Stimulated activated CD4-positive, alpha-beta T cell treated with anti-CD3 and anti-CD28 coated beads, Interleukin-2, amount 100 ng/mL, for 48 hours (primary cell): ENCODE measurements around the gene LY6G5C.

Source experiments
- DNase-seq, 2 donors: peaks; one replicate each; pipeline ENCODE4 v3.0.0-alpha.2; 2020

LY6G5C gene

DNA sequence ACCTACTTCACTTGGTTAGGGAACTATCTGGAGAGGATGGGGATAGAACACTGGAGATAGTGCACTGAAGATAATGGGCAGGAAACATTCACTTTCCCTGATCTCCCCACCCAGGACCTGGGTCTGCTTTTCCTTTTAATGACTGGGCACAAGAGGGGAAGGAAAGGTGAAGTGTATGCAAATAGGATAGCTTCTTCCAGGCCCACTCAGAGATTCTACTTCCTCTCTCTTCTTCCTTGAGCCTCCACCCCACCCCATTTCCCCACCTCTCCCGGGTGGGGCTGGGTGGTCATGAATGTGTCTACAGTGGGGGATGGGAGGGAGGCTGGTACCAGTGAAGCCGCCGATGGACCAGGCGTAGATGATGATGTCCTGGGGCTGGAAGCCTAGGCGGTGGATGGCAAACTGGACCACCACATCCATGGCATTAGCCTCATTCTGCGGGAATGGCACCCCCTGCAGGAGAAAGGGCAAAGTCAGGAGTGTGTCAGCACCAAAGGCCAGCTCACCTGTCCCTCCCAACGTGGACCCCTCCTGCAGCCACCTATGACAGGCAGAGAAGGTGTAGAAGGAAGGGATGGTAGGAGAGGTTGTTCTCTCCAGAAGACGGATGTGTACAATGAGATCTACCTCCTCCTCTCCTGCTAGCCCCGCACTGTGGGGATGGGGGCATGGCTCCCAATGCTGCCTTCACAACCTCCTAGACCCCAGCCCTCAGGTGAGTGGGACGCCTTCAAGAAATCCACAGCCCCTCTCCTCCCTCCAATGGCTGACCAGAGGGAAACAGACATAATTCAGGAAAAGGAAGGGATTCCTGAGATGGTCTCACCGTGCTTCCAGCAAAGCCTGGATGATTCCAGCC, 8.6 kb upstream of the LY6G5C start:
- no peak for DNase-seq

DNA sequence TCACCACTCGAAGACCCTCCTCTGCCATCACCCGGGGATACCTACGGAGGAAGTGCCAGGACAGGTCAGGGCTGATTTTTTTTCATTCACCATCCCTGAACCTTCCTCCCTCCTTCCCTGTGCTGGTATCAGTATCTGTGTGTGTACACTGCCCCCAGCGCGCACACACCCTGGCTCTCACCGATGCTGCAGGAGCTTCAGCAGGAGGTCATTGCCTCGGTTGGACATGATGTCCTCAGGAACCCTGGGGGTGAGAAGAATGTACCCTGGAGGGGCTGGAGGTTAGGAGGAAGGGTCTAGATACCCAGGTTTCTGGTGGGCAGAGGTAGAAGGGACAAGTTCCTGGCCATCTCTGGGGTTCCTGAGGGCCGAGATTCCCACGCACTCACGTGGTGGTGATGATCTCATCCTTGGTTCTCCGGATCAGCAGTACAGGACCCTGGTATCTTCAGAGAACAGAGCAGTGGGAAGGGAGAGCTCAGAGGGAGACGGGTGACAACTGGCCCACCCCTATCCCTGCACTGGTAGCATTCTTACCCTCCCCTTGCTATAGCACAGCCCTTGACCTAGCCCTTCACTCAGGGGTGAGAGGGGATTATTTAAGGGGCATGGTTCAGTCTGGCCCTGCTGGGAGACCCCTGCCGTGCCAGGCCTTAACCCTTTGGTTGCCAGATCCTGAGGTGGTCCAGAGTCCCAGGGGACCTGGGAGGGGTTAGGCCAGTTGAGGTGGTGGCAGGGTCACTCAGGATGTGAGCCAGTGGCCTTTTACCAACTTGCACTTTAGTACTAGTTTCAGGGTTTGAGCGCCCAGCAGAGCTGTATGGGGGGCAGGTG, 7.2 kb upstream of the LY6G5C start:
- DNase-seq = no peak

- no peak for DNase-seq
These were observed 6.5 kb upstream of the LY6G5C start for GRCh38 chr6:31687321-31687720.

GRCh38 chr6:31686483-31686882, 5.6 kb upstream of the LY6G5C start:
- DNase-seq = no peak

DNA sequence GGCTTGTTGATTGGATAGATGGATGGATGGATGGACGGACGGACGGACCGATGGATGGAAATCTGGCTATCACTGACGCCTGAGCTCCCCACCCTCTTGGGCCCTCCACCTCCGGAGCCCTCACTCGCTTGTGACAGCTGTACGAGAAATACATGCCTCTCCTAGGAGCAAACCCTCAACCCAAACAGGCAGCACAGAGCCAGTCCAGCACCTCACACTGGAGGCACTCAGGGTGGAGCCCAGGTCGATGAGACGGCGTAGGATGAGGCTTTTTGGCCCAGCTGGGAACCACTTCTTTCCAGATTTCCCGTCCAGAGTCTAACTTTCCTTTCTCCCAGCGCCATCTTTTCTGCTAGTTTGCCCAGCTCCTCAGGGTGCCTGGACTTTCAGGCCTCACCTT, 2.7 kb upstream of the LY6G5C start:
- DNase-seq = no peak

- peak; percentile 30 to 41 for DNase-seq
These were observed 336 bp upstream of the LY6G5C start for GRCh38 chr6:31681135-31681671.

DNA sequence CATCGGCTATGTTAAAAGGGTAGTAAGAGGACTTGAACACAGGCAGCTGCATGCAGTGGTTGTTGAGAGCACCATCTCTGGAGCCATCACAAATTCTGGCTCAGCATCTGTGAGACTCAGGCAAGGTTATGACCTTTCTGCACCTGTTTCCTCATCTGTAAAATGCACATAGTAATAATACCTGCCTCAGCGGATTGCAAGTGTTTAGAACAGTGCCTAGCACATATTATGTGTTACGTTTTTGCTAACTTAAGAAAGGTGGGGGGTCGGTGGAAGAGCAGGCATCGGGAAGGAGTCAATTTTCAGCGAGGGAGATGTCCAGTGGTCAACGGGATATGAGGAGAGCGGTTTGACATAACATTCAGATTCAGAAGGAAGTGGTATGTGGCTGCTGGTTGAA, 2.9 kb downstream of the LY6G5C start:
- DNase-seq = no peak

GRCh38 chr6:31676904-31677303, 4.0 kb downstream of the LY6G5C start:
- DNase-seq = no peak

GRCh38 chr6:31676322-31676903, 4.5 kb downstream of the LY6G5C start:
- no peak for DNase-seq

GRCh38 chr6:31669676-31670075, 11.2 kb downstream of the LY6G5C start, which contains the start of gene LY6G5B:
Gene LY6G5B (plus strand): TSS chr6:31669976. CDS start chr6:31670951, 975 bp downstream.
- DNase-seq = no peak

DNA sequence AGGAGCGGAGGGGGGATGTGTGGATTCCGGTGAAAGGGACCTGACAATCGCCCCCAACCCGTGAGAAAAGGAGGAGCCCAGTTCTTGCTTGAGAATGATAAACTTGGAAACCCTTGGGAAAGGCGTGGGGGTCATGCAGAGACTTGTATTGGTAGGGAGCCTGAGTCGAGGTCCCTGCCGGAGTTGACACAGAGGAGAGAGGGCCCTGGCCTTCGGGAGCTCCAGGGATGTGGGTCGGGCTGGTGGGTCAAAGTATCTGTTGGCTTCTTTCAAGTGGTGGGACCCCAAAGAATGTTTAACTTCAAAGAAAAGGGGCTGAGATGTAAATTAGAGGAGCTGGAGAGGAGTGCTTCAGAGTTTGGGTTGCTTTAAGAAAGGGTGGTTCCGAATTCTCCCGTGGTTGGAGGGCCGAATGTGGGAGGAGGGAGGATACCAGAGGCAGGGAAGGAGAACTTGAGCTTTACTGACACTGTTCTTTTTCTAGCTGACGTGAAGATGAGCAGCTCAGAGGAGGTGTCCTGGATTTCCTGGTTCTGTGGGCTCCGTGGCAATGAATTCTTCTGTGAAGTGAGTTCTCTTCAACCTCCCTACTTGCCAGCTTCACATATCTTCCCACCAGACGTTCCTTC, 14.4 kb downstream of the LY6G5C start:
- DNase-seq = no peak

GRCh38 chr6:31665501-31666336, 15.1 kb downstream of the LY6G5C start, which contains the start of gene CSNK2B:
Gene CSNK2B (plus strand): TSS chr6:31666080. CDS start chr6:31666832, 752 bp downstream.
- DNase-seq = peak; percentile 94 to 96

- peak; percentile 81 to 82 for DNase-seq
These were observed 15.9 kb downstream of the LY6G5C start, which contains the start of gene GPANK1 for GRCh38 chr6:31664790-31665500. Gene GPANK1 (minus strand): TSS chr6:31664997. CDS start chr6:31664478, 519 bp downstream.

DNA sequence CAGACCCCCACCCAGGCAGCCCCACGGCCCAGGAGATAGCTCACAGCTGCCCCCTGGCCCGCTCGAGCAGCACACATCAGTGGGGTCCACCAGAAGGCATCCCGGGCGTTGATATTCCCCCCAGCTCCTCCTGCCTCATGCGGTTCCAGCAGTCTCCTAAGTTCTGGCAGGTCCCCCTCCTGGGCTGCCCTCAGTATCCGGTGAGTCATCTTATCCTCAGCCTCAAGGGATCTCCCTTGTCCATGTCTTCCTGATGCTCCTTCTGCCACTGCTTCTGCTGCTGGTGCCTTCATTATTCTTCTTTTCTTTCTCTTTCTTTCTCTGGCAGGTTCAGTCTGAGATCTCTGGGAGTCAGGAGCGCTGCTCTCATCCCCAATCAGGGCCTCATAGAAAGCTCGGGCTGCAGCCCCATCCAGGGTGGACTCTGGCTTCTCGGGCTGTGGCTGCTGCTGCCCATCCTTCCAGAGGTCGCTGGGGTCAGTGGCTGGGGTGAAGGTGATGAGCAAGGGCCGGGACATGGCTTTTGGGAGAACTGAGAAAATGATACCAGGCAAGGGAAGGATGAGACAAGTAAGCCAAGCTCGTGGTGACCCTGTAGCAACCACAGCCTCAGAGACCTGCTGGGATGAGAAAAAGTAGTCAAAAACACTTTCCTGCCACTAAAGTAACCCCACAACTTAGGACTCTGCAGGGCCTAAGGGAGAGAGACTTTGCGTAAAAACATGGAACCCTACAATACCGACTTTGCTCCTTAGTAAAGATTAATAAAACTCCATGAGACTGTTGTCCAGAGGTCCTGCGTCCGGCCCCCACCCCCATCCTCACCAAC, 16.7 kb downstream of the LY6G5C start:
- DNase-seq = no peak

DNA sequence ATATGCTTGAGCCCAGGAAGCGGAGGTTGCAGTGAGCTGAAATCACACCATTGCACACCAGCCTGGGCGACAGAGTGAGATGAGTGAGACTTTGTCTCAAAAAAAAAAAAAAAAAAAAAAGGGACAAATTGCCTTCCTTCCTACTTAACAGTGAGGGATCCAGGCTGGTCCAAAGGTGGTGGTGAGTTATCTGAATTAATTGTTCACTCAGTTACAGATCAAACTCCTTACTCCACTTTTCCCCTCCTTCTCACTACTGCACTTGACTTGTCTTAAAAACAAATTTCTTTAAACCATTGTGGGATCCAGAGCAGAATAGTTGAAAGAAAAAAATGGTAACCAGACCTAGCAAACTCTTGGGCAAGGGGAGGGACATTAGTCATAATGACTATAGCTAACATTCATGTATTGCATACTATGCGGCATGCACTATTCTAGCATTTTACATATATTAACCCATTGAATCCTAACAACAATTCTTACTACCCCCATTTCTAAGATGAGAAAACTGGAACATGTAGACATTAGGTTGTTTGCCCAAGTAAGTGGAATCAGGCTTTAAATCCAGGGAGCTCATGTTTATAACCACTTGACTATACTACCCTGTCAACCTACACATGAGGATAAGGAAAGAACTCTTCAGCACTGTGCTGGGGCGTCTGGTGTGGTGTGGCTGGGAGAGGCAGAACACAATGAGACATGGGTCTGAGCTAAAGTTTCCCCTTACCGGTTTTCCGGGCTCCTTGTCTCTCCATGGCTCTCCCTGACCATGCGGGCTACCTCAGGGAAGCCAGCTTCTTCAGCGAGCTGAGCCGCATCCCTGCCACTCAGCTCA, 17.5 kb downstream of the LY6G5C start:
- no peak for DNase-seq

- DNase-seq = no peak
These were observed 18.6 kb downstream of the LY6G5C start for GRCh38 chr6:31662124-31662723.

DNA sequence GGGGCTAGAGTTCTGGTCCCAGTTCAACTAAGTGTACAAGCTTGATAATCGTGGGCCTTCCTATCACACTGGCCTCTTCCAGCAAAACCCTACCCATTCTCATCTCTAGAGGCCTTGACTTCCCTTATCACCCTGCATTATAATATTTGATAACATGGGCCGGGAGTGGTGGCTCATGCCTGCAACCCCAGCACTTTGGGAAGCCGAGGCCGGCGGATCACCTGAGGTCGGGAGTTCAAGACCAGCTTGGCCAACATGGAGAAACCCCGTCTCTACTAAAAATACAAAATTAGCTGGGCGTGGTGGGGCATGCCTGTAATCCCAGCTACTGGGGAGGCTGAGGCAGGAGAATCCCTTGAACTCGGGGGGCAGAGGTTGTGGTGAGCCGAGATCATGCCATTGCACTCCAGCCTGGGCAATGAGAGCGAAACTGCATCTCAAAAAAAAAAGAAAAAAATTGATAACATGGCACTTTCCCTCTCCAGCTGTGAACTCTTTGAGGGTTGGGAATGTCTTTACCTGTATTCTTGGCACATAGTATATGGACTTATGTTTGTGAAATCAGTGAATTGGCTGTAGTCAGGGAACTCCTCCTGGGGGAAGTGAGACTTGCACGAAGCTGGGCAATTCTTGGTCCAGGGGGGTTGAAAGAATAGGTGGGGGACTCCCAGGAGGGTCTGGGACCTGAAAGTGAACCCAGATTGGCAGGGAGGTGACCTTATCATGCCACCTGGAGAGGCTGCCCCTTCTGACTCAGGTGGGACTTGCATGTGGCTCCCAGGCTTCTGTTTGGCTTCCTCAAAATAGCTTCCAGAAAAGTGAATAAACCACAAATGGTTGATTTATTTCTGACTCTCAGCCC, 19.4 kb downstream of the LY6G5C start:
- DNase-seq = no peak
